MCF 10A (cell line): Measurements from ENCODE around the gene SOX12. TPM values are rescaled to one million over a fixed set of nuclear protein-coding genes. Genes with fewer than 3 reads are reported as not detected.

ENCODE experiments used
- BruUV-seq: library from RNA; stranded (reverse); fragments of 400-500 nt; replicated peaks from 2 replicates; lab custom pipeline; 2021; lab: Mats Ljungman, UMichigan
- CTCF ChIA-PET: fragments of 300-600 bp; sonication (Branson Sonifier 250); formaldehyde crosslinking; extraction: SDS; loops from one replicate; lab custom pipeline; 2021; ENCODE audit warnings: antibody characterized with exemption, inconsistent platforms; lab: Yijun Ruan, JAX
- POLR2A ChIA-PET: fragments of 300-600, 350-650 bp; sonication (Branson Sonifier 250); formaldehyde crosslinking; extraction: SDS; loops from one replicate; lab custom pipeline; 2020; ENCODE audit warnings: antibody characterized with exemption, inconsistent platforms; lab: Yijun Ruan, JAX
- DNase-seq: peaks from one replicate; pipeline ENCODE4 v3.0.0-alpha.2; 2018; ENCODE audit not compliant: unreplicated experiment
- H3K27ac Mint-ChIP-seq: one replicate; pipeline ENCODE4 v1.8.0; 2022; ENCODE audit warnings: mild to moderate bottlenecking, low read depth, mixed read lengths; ENCODE audit not compliant: unreplicated experiment
- H3K27me3 Mint-ChIP-seq: one replicate; pipeline ENCODE4 v1.8.0; 2022; ENCODE audit warnings: mixed read lengths; ENCODE audit not compliant: insufficient read depth, unreplicated experiment
- H3K36me3 Mint-ChIP-seq: one replicate; pipeline ENCODE4 v1.8.0; 2022; ENCODE audit warnings: mild to moderate bottlenecking, moderate library complexity, mixed read lengths; ENCODE audit not compliant: insufficient read depth, unreplicated experiment
- H3K4me1 Mint-ChIP-seq: one replicate; pipeline ENCODE4 v1.8.0; 2022; ENCODE audit warnings: mixed read lengths; ENCODE audit not compliant: insufficient read depth, unreplicated experiment
- H3K4me3 Mint-ChIP-seq: one replicate; pipeline ENCODE4 v1.8.0; 2022; ENCODE audit warnings: mild to moderate bottlenecking, moderate library complexity, mixed read lengths; ENCODE audit not compliant: unreplicated experiment
- H3K9me3 Mint-ChIP-seq: one replicate; pipeline ENCODE4 v1.8.0; 2022; ENCODE audit warnings: mixed read lengths; ENCODE audit not compliant: unreplicated experiment
- intact Hi-C: fragments of 100-400 bp; cut with micrococcal nuclease; formaldehyde crosslinking; loops from 2 replicates; pipeline ENCODE4 v1.14.1; 2022
- total RNA-seq: library from RNA; stranded (reverse); gene quantifications from 2 replicates; pipeline ENCODE4 v1.2.3, GENCODE V29; 2022
- TF ChIP-seq, protein P1 (sequence below): fragments of 200-600 bp; IDR thresholded peaks from one replicate; pipeline ENCODE4 v1.8.0; 2022; ENCODE audit warnings: antibody characterized with exemption, mild to moderate bottlenecking; ENCODE audit not compliant: unreplicated experiment

Gene SOX12
- total RNA-seq, 1 experiment from 2014 or later: 17.6 TPM

DNA sequence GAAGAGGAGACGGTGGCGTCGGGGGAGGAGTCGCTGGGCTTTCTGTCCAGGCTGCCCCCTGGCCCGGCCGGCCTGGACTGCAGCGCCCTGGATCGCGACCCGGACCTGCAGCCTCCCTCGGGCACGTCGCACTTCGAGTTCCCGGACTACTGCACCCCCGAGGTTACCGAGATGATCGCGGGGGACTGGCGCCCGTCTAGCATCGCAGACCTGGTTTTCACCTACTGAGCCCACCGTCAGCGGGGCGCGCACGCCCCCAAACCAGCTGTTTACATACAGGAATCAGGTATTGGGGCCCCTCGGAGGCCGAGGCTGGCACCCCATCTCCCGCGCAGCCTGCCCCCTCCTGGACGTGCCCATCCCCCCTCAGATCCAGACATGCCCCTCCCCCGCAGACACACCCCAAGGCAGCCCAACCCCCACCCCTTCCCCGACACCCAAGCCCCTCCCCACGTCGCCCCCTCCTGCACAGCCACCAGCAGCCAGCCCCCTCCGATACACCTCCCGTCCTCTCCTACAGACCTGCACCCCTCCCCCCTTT lies 1.4 kb downstream of the SOX12 start:
- intact Hi-C loops: no loop called here
- Mint-ChIP-seq H3K4me1 (peaks cover 24% of the 10 kb centered on the region), H3K4me3 (peak overlapping the region; percentile 87), H3K36me3 (peaks cover 39% of the 10 kb centered on the region), H3K9me3 (no peaks in the 10 kb centered on the region), H3K27ac (no peak overlapping the region), H3K27me3 (no peaks in the 10 kb centered on the region)
- BruUV-seq: no TSS peak
- ChIA-PET POLR2A (interaction anchor here (1.2 to 5.5 kb wide), 11 partner anchors 18 to 135 kb away, joined by 4 to 56 read pairs (median 17); partner anchors contain the start of genes NRSN2, TBC1D20 and TRIB3), CTCF (interaction anchor here (0.6 to 2.7 kb wide), 2 partner anchors 24 to 27 kb away, joined by 4 to 18 read pairs; no protein-coding TSS in a partner anchor)
- TF ChIP-seq, protein P1, sequence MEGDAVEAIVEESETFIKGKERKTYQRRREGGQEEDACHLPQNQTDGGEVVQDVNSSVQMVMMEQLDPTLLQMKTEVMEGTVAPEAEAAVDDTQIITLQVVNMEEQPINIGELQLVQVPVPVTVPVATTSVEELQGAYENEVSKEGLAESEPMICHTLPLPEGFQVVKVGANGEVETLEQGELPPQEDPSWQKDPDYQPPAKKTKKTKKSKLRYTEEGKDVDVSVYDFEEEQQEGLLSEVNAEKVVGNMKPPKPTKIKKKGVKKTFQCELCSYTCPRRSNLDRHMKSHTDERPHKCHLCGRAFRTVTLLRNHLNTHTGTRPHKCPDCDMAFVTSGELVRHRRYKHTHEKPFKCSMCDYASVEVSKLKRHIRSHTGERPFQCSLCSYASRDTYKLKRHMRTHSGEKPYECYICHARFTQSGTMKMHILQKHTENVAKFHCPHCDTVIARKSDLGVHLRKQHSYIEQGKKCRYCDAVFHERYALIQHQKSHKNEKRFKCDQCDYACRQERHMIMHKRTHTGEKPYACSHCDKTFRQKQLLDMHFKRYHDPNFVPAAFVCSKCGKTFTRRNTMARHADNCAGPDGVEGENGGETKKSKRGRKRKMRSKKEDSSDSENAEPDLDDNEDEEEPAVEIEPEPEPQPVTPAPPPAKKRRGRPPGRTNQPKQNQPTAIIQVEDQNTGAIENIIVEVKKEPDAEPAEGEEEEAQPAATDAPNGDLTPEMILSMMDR: no peak
- DNase-seq: peak; percentile 36

DNA sequence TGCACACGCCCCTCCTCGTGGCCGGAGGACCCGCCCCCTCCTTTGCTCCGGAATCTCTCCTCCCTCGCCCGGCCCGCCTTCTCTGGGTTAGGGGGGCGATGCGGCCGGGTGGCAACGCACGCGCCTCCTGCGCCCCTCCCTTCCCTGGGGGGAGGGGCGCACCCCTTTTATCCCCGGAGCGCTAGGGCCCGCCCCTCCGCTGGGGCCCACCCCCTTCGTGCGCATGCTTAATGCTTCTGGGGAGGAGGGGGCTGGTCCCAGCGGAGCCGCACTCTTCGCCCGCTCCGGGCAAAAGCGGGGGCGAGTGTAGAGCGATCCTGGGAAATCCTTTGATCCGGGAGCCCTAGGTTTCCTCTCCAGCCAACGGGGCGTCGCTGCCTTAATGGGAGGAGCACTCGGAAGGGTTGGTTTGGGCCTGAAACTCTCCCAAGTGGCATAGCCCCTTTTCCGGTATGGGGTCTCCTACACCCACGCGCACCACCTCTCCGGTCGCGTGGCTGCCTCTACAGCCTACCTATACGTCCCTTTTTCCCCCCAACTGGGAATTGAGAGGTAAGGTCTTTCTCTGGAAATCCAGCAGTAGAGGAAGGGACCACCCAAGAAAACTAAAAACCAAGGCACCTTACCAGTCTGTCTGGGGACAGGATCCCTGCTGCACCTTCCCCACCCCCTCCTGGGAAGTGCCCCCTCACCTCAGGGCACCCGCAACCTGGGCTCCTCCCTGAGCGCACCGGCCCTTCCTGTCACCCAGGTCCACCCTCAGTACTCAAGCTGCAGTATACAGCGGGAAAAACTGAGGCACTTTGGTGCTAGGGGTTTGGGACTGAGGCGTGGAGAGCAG lies 2.1 kb downstream of the SOX12 start:
- intact Hi-C loops: no loop called here
- CTCF ChIA-PET: interaction anchor here (0.6 to 4.8 kb wide), 3 partner anchors 16 to 89 kb away, joined by 6 to 53 read pairs (median 7); no protein-coding TSS in a partner anchor
- no peaks in the 10 kb centered on the region for H3K27me3 Mint-ChIP-seq

GRCh38 chr20:328027-328974 lies 2.9 kb downstream of the SOX12 start:
- Mint-ChIP-seq H3K27me3 (no peaks in the 10 kb centered on the region), H3K4me1 (peaks cover 24% of the 10 kb centered on the region), H3K9me3 (no peaks in the 10 kb centered on the region), H3K4me3 (peak overlapping the region; percentile 87), H3K36me3 (peaks cover 35% of the 10 kb centered on the region), H3K27ac (peak overlapping the region; percentile 50)
- TF ChIP-seq, protein P1: no peak
- CTCF ChIA-PET: interaction anchor here (0.6 to 4.8 kb wide), 7 partner anchors 15 to 1003 kb away, joined by 3 to 53 read pairs (median 6); no protein-coding TSS in a partner anchor
- POLR2A ChIA-PET: interaction anchor here (0.5 to 1.2 kb wide), 5 partner anchors 9 to 103 kb away, joined by 3 to 5 read pairs (median 3); no protein-coding TSS in a partner anchor
- intact Hi-C loops: no loop called here
- no peak for DNase-seq
- no TSS peak for BruUV-seq

More for the DNA sequence above, 2.1 kb downstream of the SOX12 start:
- DNase-seq: peak; percentile 92
- no peak overlapping the region for H3K27ac Mint-ChIP-seq
- BruUV-seq: TSS peak; percentile 26
- POLR2A ChIA-PET: interaction anchor here (0.5 to 5.5 kb wide), 4 partner anchors 19 to 104 kb away, joined by 3 to 56 read pairs (median 30); partner anchors contain the start of gene NRSN2
- H3K9me3 Mint-ChIP-seq: no peaks in the 10 kb centered on the region
- peak overlapping the region; percentile 87 for H3K4me3 Mint-ChIP-seq
- H3K36me3 Mint-ChIP-seq: peaks cover 37% of the 10 kb centered on the region
- H3K4me1 Mint-ChIP-seq: peaks cover 24% of the 10 kb centered on the region
- TF ChIP-seq, protein P1: no peak
